Cardiac muscle cell (in vitro differentiated cells and primary cell): ENCODE measurements around the gene MAPRE2. TPM values are rescaled to one million over a fixed set of nuclear protein-coding genes. Genes with fewer than 3 reads are reported as not detected.

ENCODE experiments used
- DNase-seq, 2 donors: peaks; one replicate each; pipeline versions ENCODE4 v3.0.0 to v3.0.0-alpha.2; 2010 to 2017; ENCODE audit warnings: low read depth in 1 of 2, low spot score in 1 of 2
- H3K27ac ChIP-seq: fragments of 200-600 bp; sonication (generic); 2 replicates; pipeline ENCODE4 v1.5.1; 2016
- H3K27me3 ChIP-seq: fragments of 200-600 bp; sonication (generic); 2 replicates; pipeline ENCODE4 v1.6.0; 2016; ENCODE audit warnings: control low read depth
- H3K36me3 ChIP-seq: fragments of 200-600 bp; sonication (generic); 2 replicates; pipeline ENCODE4 v1.5.1; 2016; ENCODE audit warnings: control low read depth
- H3K4me1 ChIP-seq: fragments of 200-600 bp; sonication (generic); 2 replicates; pipeline ENCODE4 v1.8.1; 2017; ENCODE audit warnings: low read depth, mild to moderate bottlenecking, mixed run types
- H3K4me3 ChIP-seq: fragments of 200-600 bp; sonication (generic); 2 replicates; pipeline ENCODE4 v1.5.1; 2016; ENCODE audit warnings: mild to moderate bottlenecking
- H3K9me3 ChIP-seq: fragments of 200-600 bp; sonication (generic); 2 replicates; pipeline ENCODE4 v1.5.1; 2017; ENCODE audit warnings: low read depth, mild to moderate bottlenecking, control low read depth
- CTCF ChIP-seq: IDR thresholded peaks from 2 replicates; pipeline ENCODE4 v1.5.1; 2012; ENCODE audit warnings: low read depth, mild to moderate bottlenecking, low read length
- polyA plus RNA-seq: library from polyadenylated mRNA; unstranded; fragments of >200 nt; fragmentation: Nextera tagmentation; extraction: Ambion mirVana; gene quantifications from 2 replicates; pipeline ENCODE4 v1.2.1, GENCODE V29; 2016
- total RNA-seq: library from RNA; depleted of rRNA; stranded (reverse); fragments of >200 nt; gene quantifications from 2 replicates; pipeline ENCODE4 v1.2.3, GENCODE V29; 2016

The MAPRE2 gene
- total and polyA plus RNA-seq, 2 experiments from 2014 or later = 20.3 to 31.0 TPM

- H3K36me3 ChIP-seq = no peaks in the 10 kb centered on the region
- TF ChIP-seq CTCF = no peak
- H3K27ac ChIP-seq = no peak overlapping the region
- H3K27me3 ChIP-seq = no peaks in the 10 kb centered on the region
- DNase-seq = peak in 1 of 2 donors; percentile 19
- H3K4me3 ChIP-seq = no peak overlapping the region
- no peaks in the 10 kb centered on the region for H3K4me1 ChIP-seq
- no peaks in the 10 kb centered on the region for H3K9me3 ChIP-seq
Observed at GRCh38 chr18:35185771-35186170, 144.6 kb downstream of the MAPRE2 start.

GRCh38 chr18:35186291-35187034 lies 145.2 kb downstream of the MAPRE2 start:
- Histone ChIP-seq H3K27me3 (no peaks in the 10 kb centered on the region), H3K4me1 (no peaks in the 10 kb centered on the region), H3K4me3 (no peak overlapping the region), H3K9me3 (no peaks in the 10 kb centered on the region), H3K36me3 (no peaks in the 10 kb centered on the region), H3K27ac (no peak overlapping the region)
- no peak for DNase-seq
- TF ChIP-seq CTCF = no peak

- H3K4me1 ChIP-seq = no peaks in the 10 kb centered on the region
- no peak overlapping the region for H3K27ac ChIP-seq
- no peaks in the 10 kb centered on the region for H3K9me3 ChIP-seq
- no peaks in the 10 kb centered on the region for H3K36me3 ChIP-seq
- TF ChIP-seq CTCF = no peak
- DNase-seq = peak in 1 of 2 donors; percentile 19
- no peaks in the 10 kb centered on the region for H3K27me3 ChIP-seq
- H3K4me3 ChIP-seq = no peak overlapping the region
Observed at GRCh38 chr18:35189510-35189909, 148.3 kb downstream of the MAPRE2 start.

GRCh38 chr18:35190948-35191697 lies 149.9 kb downstream of the MAPRE2 start:
- Histone ChIP-seq H3K4me3 (no peak overlapping the region), H3K4me1 (no peaks in the 10 kb centered on the region), H3K9me3 (no peaks in the 10 kb centered on the region)

GRCh38 chr18:35191698-35192025 lies 150.4 kb downstream of the MAPRE2 start:
- H3K4me3 ChIP-seq = no peak overlapping the region
- no peaks in the 10 kb centered on the region for H3K27me3 ChIP-seq
- DNase-seq = no peak
- no peaks in the 10 kb centered on the region for H3K4me1 ChIP-seq
- TF ChIP-seq CTCF = no peak
- no peaks in the 10 kb centered on the region for H3K36me3 ChIP-seq
- no peaks in the 10 kb centered on the region for H3K9me3 ChIP-seq
- no peak overlapping the region for H3K27ac ChIP-seq

More at GRCh38 chr18:35190948-35191697, 149.9 kb downstream of the MAPRE2 start:
- no peak for DNase-seq
- H3K36me3 ChIP-seq = no peaks in the 10 kb centered on the region
- TF ChIP-seq CTCF = no peak
- H3K27me3 ChIP-seq = no peaks in the 10 kb centered on the region
- no peak overlapping the region for H3K27ac ChIP-seq
